Ovary (tissue), 3 donors: ENCODE data around the gene DPM3.

ENCODE experiments used
- CTCF ChIP-seq, 3 donors: fragments of 450-650 bp in 2 of 3; fragments of 200-600 bp in 1 of 3; IDR thresholded peaks; one replicate each; pipeline versions ENCODE4 v1.5.1 to v1.8.0; 2016 to 2022; ENCODE audit warnings: antibody characterized with exemption in 3 of 3, mild to moderate bottlenecking in 1 of 3
- EP300 ChIP-seq: sonication (generic); formaldehyde crosslinking; IDR thresholded peaks from one replicate; pipeline ENCODE4 v1.6.1; 2017; ENCODE audit warnings: antibody characterized with exemption
- POLR2A ChIP-seq: fragments of 450-650 bp; IDR thresholded peaks from one replicate; pipeline ENCODE4 v1.6.1; 2017; ENCODE audit warnings: antibody characterized with exemption, mild to moderate bottlenecking, moderate library complexity
- donor health status: DM: no; HTN: no; CAD: no.

GRCh38 chr1:155171836-155172731 is 31.8 kb upstream of the DPM3 start:
- no peak for TF ChIP-seq CTCF (IDR thresholded peaks at IDR 0.05)
- TF ChIP-seq EP300 = no peak
- no peak for TF ChIP-seq POLR2A
